ENCODE measurements around the gene VPS45.

DNA sequence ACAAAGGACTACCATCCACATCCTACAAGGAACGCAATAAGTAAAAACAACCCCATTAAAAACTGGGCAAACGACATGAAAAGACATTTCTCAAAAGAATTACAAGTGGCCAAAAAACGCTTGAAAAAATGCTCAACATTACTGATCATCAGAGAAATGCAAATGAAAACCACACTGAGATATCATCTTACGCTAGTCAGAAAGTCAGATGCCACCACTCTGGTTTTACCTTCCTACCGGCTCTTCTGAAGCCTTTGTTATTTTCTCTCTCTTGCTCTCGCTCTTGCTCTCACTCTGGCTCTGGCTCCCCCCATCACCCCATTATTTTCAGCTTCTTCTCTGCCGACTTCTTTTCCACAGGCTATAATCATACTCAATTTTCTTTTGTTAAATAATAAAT is 38.8 kb downstream of the VPS45 start:
- TF ChIP-seq, protein P1, sequence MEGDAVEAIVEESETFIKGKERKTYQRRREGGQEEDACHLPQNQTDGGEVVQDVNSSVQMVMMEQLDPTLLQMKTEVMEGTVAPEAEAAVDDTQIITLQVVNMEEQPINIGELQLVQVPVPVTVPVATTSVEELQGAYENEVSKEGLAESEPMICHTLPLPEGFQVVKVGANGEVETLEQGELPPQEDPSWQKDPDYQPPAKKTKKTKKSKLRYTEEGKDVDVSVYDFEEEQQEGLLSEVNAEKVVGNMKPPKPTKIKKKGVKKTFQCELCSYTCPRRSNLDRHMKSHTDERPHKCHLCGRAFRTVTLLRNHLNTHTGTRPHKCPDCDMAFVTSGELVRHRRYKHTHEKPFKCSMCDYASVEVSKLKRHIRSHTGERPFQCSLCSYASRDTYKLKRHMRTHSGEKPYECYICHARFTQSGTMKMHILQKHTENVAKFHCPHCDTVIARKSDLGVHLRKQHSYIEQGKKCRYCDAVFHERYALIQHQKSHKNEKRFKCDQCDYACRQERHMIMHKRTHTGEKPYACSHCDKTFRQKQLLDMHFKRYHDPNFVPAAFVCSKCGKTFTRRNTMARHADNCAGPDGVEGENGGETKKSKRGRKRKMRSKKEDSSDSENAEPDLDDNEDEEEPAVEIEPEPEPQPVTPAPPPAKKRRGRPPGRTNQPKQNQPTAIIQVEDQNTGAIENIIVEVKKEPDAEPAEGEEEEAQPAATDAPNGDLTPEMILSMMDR (IDR thresholded peaks at IDR 0.05; ENCODE audit: poor library complexity, severe bottlenecking) = no peak
- TF ChIP-seq POLR2AphosphoS5 (IDR thresholded peaks at IDR 0.05) (no peak), EZH2 (IDR thresholded peaks at IDR 0.05; ENCODE audit: borderline replicate concordance, insufficient read depth, low read length, poor library complexity, severe bottlenecking) (no peak), EP300 (conservative IDR thresholded peaks at IDR 0.05; ENCODE audit: poor library complexity, severe bottlenecking) (no peak), MXI1 (conservative IDR thresholded peaks at IDR 0.05; ENCODE audit: poor library complexity, severe bottlenecking) (no peak), RAD21 (conservative IDR thresholded peaks at IDR 0.05) (no peak), SMC3 (conservative IDR thresholded peaks at IDR 0.05; ENCODE audit: poor library complexity) (no peak), TAF1 (IDR thresholded peaks at IDR 0.05; ENCODE audit: low read depth) (no peak)
- TF ChIP-seq, protein P2, sequence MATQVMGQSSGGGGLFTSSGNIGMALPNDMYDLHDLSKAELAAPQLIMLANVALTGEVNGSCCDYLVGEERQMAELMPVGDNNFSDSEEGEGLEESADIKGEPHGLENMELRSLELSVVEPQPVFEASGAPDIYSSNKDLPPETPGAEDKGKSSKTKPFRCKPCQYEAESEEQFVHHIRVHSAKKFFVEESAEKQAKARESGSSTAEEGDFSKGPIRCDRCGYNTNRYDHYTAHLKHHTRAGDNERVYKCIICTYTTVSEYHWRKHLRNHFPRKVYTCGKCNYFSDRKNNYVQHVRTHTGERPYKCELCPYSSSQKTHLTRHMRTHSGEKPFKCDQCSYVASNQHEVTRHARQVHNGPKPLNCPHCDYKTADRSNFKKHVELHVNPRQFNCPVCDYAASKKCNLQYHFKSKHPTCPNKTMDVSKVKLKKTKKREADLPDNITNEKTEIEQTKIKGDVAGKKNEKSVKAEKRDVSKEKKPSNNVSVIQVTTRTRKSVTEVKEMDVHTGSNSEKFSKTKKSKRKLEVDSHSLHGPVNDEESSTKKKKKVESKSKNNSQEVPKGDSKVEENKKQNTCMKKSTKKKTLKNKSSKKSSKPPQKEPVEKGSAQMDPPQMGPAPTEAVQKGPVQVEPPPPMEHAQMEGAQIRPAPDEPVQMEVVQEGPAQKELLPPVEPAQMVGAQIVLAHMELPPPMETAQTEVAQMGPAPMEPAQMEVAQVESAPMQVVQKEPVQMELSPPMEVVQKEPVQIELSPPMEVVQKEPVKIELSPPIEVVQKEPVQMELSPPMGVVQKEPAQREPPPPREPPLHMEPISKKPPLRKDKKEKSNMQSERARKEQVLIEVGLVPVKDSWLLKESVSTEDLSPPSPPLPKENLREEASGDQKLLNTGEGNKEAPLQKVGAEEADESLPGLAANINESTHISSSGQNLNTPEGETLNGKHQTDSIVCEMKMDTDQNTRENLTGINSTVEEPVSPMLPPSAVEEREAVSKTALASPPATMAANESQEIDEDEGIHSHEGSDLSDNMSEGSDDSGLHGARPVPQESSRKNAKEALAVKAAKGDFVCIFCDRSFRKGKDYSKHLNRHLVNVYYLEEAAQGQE (IDR thresholded peaks at IDR 0.05; ENCODE audit: borderline replicate concordance) = no peak

Data from neural cell (in vitro differentiated cells).